ENCODE data around the gene RSKR. TPM values are rescaled to one million over a fixed set of nuclear protein-coding genes. Genes with fewer than 3 reads are reported as not detected.

The RSKR gene
- polyA plus RNA-seq, 3 donors, result 12.2 to 31.0 (median 14.7) TPM

DNA sequence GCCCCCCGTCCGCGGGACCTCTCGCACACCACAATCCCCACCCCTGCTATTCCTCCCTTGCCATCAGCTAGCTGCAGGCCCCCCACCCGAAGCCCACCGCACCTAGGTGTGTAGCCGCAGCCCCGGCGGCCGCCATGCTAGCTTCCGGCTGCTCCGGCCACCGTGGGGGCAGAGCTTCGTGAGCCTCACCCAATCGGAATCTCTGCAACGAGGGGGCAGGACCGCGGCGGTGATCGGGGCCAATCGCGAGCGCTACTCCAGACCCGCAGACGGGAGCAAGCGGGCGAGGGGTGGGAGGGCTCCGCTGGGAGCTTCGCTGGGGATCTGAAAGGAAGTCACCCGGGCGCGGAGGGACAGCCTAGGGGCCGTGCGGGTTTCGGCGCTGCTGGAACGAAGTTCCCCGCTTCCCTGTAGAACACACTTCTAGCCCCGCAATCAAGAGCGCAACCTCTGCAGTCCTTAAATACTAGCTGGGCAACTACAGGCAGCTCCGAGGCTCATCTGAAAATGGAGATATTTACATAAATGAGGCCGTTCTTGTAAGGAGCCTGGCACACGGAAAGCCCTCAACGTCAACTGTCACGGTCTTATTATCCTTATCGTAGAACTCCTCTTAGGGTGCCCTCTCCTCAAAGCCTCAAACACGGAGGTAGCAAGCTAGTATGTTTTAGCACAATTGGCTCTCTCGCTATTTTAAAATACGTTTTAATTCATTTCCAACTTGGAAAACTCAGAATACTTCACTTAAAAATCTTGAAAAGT is 42.4 kb downstream of the RSKR start, which contains the start of gene PIGS:
PIGS (minus strand) TSS at position 164 of the 762 bp plus-strand sequence; CDS start at position 136, 28 bp downstream.
- DNase-seq (ENCODE audit: extremely low read depth in 1 of 11, low read depth in 9 of 11, low spot score in 4 of 11), result peak; percentile 71 to 92 (median 86)

DNA sequence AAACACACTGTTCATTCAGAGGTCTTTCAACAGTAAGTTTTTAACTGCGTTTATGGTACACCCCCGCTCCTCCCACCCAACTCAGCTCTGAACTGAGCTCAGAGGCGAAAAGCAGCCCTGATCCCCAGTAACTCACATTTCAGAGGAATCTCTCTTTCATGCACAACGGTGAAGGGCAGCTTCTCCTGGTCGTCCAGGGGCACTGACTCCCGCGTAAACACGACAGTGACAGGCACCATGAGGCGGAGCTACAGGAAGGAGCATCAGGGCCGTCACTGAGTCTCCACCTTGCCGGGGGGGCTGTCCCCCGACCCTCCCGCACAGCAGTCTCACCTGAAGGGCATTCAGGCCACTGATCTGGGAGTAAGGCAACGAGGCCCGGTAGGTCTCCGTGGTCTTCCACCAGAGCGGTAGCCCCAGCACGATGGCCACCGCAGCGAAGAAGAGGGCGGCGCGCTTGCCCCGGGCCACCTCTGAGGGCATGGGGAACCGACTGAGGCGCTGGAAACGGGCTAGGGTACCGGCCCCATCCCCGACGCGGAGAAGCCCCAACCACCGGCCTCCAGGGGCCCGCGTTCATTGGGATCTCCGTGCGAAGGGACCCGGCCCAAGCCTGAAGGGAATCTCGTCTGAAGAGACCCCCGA is 43.1 kb downstream of the RSKR start:
- DNase-seq (ENCODE audit: extremely low read depth in 1 of 11, low read depth in 9 of 11, low spot score in 4 of 11), result peak in 2 of 11 donors; percentile 21 to 22

DNA sequence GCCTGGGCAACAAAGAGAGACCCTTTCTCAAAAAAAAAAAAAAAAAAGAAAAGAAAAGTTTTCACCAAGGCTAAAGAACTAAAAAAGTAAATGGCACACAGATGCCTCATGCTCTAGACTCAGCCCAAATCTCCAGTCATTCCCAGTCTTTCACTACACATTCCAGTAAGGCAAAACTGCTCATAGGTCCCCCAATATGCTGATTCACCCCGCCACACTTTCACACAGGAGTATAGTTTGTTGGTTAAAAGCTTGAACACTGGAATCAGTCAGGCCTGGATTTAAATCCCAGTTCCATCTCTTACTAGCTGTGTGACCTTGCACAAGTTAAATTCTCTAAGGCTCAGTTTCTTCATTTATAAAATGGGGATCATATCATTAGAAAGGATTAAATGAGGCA is 44.5 kb downstream of the RSKR start:
- no peak for DNase-seq (ENCODE audit: extremely low read depth in 1 of 11, low read depth in 9 of 11, low spot score in 4 of 11)

DNA sequence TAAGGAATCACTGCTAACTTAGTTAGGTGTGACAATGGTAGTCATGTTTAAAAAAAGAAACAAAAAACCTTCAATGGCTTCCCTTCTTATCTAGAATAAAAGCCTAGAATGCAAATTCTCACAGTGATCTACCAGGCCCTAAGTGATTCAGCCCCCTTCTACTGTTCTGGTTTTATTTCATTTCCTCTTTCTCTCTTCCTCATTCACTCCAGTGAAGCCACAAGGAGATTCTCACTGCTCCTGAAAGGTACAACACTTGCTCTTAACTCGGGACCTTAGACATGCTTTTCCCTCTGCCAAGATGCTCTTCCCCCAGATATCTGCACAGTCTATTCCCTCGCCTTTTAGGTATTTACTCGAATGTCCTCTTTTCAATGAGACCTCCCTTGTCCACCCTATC is 46.4 kb downstream of the RSKR start:
- no peak for DNase-seq (ENCODE audit: extremely low read depth in 1 of 11, low read depth in 9 of 11, low spot score in 4 of 11)

DNA sequence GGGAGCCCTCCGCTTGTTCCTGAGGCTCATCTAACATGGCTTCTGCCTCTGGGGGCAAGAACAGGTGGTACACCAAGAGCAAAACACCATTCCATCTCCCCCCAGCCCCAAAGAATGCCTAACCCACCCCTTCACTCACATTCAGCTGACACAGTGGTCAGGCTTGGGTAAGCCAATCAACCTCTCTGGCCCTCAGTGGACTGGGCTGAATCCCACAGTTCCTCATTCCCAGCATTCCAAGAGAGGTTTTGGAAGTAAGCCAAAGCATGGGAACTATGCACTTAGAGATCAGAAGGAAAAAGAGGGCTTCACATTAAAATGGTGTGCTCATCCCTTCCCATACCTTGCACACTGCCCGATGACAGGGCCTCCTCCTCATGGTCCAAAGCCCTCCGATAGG is 50.5 kb downstream of the RSKR start:
- DNase-seq (ENCODE audit: extremely low read depth in 1 of 11, low read depth in 9 of 11, low spot score in 4 of 11), result no peak

Other genes starting within 250 kb of the RSKR start
- gene SEBOX, start 249.0 kb downstream of the RSKR start, polyA plus RNA-seq (ENCODE audit: insufficient read length in 3 of 3), result not detected
- gene VTN, start 243.9 kb downstream of the RSKR start, polyA plus RNA-seq (ENCODE audit: insufficient read length in 3 of 3), result 10 to 100 TPM; 15.4 to 26.1 (median 19.4) TPM
- 10 to 100 TPM; 10.5 to 15.9 (median 15.4) TPM for gene SARM1, start 242.5 kb downstream of the RSKR start, polyA plus RNA-seq (ENCODE audit: insufficient read length in 3 of 3)
- 10 to 100 TPM; 12.5 to 15.1 (median 13.5) TPM for gene SLC46A1, start 208.0 kb downstream of the RSKR start, polyA plus RNA-seq (ENCODE audit: insufficient read length in 3 of 3)
- gene SLC13A2, start 140.5 kb downstream of the RSKR start, polyA plus RNA-seq (ENCODE audit: insufficient read length in 3 of 3), result 10 to 100 TPM; 12.2 to 16.7 (median 13.3) TPM
- under 1 TPM; 0.49 to 0.92 (median 0.68) TPM for gene FOXN1, start 107.8 kb downstream of the RSKR start, polyA plus RNA-seq (ENCODE audit: insufficient read length in 3 of 3)
- gene UNC119, start 61.6 kb downstream of the RSKR start, polyA plus RNA-seq (ENCODE audit: insufficient read length in 3 of 3), result 10 to 100 TPM; 53.8 to 63.2 (median 59.6) TPM
- 10 to 100 TPM; 94.7 to 98.0 (median 94.9) TPM for gene PIGS, start 42.7 kb downstream of the RSKR start, polyA plus RNA-seq (ENCODE audit: insufficient read length in 3 of 3)
- gene ALDOC, start 37.3 kb downstream of the RSKR start, polyA plus RNA-seq (ENCODE audit: insufficient read length in 3 of 3), result 10 to 100 TPM; 26.5 to 28.3 (median 27.3) TPM
- 10 to 100 TPM; 54.1 to 70.3 (median 68.1) TPM for gene SPAG5, start 15.2 kb downstream of the RSKR start, polyA plus RNA-seq (ENCODE audit: insufficient read length in 3 of 3)
- gene BLTP2, start 31.0 kb upstream of the RSKR start, polyA plus RNA-seq (ENCODE audit: insufficient read length in 3 of 3), result 100 to 1,000 TPM in 1 of 3 donors, 10 to 100 TPM in 2; 93.5 to 100 (median 94.8) TPM
- 10 to 100 TPM; 80.2 to 85.8 (median 81.8) TPM for gene SDF2, start 47.7 kb upstream of the RSKR start, polyA plus RNA-seq (ENCODE audit: insufficient read length in 3 of 3)
- gene SUPT6H, start 48.0 kb upstream of the RSKR start, polyA plus RNA-seq (ENCODE audit: insufficient read length in 3 of 3), result 10 to 100 TPM; 71.4 to 75.8 (median 72.4) TPM
- 1 to 10 TPM; 5.9 to 8.7 (median 6.6) TPM for gene PROCA1, start 97.7 kb upstream of the RSKR start, polyA plus RNA-seq (ENCODE audit: insufficient read length in 3 of 3)
- 100 to 1,000 TPM; 169 to 186 (median 184) TPM for gene RAB34, start 103.7 kb upstream of the RSKR start, polyA plus RNA-seq (ENCODE audit: insufficient read length in 3 of 3)
- 100 to 1,000 TPM; 834 to 981 (median 852) TPM for gene RPL23A, start 105.8 kb upstream of the RSKR start, polyA plus RNA-seq (ENCODE audit: insufficient read length in 3 of 3)
- gene TLCD1, start 112.0 kb upstream of the RSKR start, polyA plus RNA-seq (ENCODE audit: insufficient read length in 3 of 3), result 10 to 100 TPM; 14.7 to 16.3 (median 16.1) TPM
- gene NEK8, start 114.6 kb upstream of the RSKR start, polyA plus RNA-seq (ENCODE audit: insufficient read length in 3 of 3), result 10 to 100 TPM in 1 of 3 donors, 1 to 10 TPM in 2; 8.3 to 14.5 (median 8.4) TPM
- gene TRAF4, start 129.8 kb upstream of the RSKR start, polyA plus RNA-seq (ENCODE audit: insufficient read length in 3 of 3), result 100 to 1,000 TPM; 107 to 149 (median 126) TPM
- 10 to 100 TPM; 20.8 to 22.0 (median 21.4) TPM for gene FAM222B, start 228.6 kb upstream of the RSKR start, polyA plus RNA-seq (ENCODE audit: insufficient read length in 3 of 3)
- 10 to 100 TPM; 63.6 to 73.8 (median 66.1) TPM for gene ERAL1, start 240.8 kb upstream of the RSKR start, polyA plus RNA-seq (ENCODE audit: insufficient read length in 3 of 3)